Measurements from ENCODE around the gene SMYD3. TPM values are rescaled to one million over a fixed set of nuclear protein-coding genes. Genes with fewer than 3 reads are reported as not detected.
A peak's percentile ranks its signal among the peaks of the same experiment; 100 is the strongest.

Gene SMYD3
- total and polyA plus RNA-seq, 9 of the 15 experiments (the other 6 are each of a cell fraction or from before 2014, with no cell fraction given) = 128 to 440 (median 197) TPM

DNA sequence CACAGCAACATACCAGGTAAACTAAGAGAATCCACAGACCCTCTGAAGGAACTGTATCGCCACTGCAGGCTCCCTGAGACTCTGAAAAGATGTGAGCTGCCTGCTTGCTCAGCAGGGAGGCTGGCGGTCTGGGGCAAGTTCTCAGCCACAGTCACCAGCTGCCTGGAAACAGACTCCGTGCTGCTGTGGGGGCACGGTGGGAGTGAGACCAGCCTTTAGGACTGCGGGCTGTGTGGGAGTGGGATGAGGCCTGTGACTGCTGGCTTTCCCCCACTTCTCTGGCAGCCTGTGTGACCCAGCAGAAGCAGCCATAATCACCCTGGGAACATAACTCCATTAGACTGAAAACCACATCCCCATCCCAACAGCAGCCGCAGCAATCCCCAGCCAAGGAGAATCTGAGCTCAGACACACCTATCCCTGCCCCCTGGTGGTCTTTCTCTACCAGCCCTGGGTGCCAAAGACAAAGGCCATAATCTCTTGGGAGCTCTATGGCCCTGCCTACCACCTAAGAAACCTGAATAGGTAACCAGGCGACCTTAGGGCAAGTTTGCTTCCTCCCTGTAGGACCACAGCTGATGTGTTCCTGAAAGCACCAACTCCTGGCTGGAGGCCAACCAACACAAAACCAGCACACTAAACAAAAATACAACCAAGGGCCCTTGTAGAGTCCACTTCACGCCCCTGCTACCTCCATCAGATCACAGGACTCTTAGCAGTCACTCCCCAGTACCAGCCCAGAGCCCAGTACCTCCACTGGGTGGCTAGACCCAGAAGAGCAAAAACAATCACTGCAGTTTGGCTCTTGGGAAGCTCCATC is 151.5 kb downstream of the SMYD3 start:
- no peak for DNase-seq (ENCODE audit: extremely low read depth in 1 of 4, low spot score in 3 of 4)
- Histone ChIP-seq H3K27me3 (ENCODE audit: control insufficient read depth in 2 of 2, insufficient read depth in 2 of 2, low read length in 2 of 2) (no peaks in the 10 kb centered on the region), H3K9me3 (replicated peaks; ENCODE audit: control insufficient read depth, insufficient read depth, low read depth, low read length) (no peaks in the 10 kb centered on the region), H3K27ac (ENCODE audit: extremely low read depth, low read depth, low read length) (no peak overlapping the region), H2AFZ (ENCODE audit: low read depth, low read length) (no peak overlapping the region), H3K4me2 (ENCODE audit: insufficient read depth, low read length) (no peak overlapping the region), H3K4me1 (replicated peaks in 1 of 2; ENCODE audit: control insufficient read depth in 2 of 2, insufficient read depth in 2 of 2, low read length in 2 of 2) (peaks cover 0 to 3% of the 10 kb centered on the region in 2 experiments; a peak in 2 of 5 replicates), H3K36me3 (ENCODE audit: control insufficient read depth, insufficient read depth, low read length) (no peaks in the 10 kb centered on the region), H3K9me1 (ENCODE audit: control insufficient read depth, insufficient read depth, low read length) (no peaks in the 10 kb centered on the region), H4K20me1 (replicated peaks; ENCODE audit: control insufficient read depth, insufficient read depth, low read length) (no peaks in the 10 kb centered on the region), H3K4me3 (no peak overlapping the region), H3K9ac (ENCODE audit: insufficient read depth in 1 of 2, low read depth in 2 of 2, low read length in 2 of 2) (no peak overlapping the region), H3K79me2 (ENCODE audit: control insufficient read depth, insufficient read depth, low read length) (no peaks in the 10 kb centered on the region)
- WGBS (ENCODE audit: insufficient coverage, low coverage, missing lambda C conversion rate) = 81% methylated on average over 8 of the region's 8 CpGs
- TF ChIP-seq FOXK2 (conservative IDR thresholded peaks at IDR 0.05 in 1 of 2, IDR thresholded peaks at IDR 0.05 in 1 of 2; ENCODE audit: low read depth in 2 of 2) (no peak), NFIC (IDR thresholded peaks at IDR 0.05) (peak; percentile 58)
- FAIRE-seq = no peak
- POLR2A ChIA-PET = interaction anchor here (0.7 to 1.2 kb wide), 2 partner anchors 23 to 49 kb away, joined by 3 read pairs; no protein-coding TSS in a partner anchor
- CTCF ChIA-PET (ENCODE audit: low intra/inter-chr PET ratio) = no interaction called here
- BruUV-seq (replicated peaks) = no TSS peak
- ATAC-seq = no peak
- intact Hi-C loops (cut with micrococcal nuclease) (no loop called here), in situ Hi-C loops (cut with MboI) (no loop called here)

DNA sequence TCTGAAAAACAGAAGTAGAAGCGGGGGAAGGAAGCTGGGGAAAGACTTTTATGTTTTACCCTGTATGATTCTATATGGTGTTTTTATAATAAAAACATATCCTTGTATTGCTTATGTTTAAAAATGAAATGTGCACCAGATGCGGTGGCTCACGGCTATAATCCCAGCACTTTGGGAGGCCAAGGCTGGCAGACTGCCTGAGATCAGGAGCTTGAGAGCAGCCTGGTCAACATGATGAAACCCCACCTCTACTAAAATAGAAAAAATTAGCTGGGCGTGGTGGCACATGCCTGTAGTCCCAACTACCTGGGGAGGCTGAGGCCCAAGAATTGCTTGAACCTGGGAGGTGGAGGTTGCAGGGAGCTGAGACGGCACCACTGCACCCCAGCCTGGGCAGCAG is 155.4 kb downstream of the SMYD3 start:
- H3K9ac ChIP-seq (ENCODE audit: insufficient read depth in 1 of 2, low read depth in 2 of 2, low read length in 2 of 2) = no peak overlapping the region
- H3K4me2 ChIP-seq (ENCODE audit: insufficient read depth, low read length) = no peak overlapping the region
- in situ Hi-C loops (cut with MboI) (no loop called here), intact Hi-C loops (cut with micrococcal nuclease) (no loop called here)
- WGBS (ENCODE audit: insufficient coverage, low coverage, missing lambda C conversion rate) = 91% methylated on average over 4 of the region's 5 CpGs
- no peak overlapping the region for H2AFZ ChIP-seq (ENCODE audit: low read depth, low read length)
- FAIRE-seq (no peak), DNase-seq (ENCODE audit: extremely low read depth in 1 of 4, low spot score in 3 of 4) (no peak), ATAC-seq (no peak)
- no peak overlapping the region for H3K27ac ChIP-seq (ENCODE audit: extremely low read depth, low read depth, low read length)
- H3K4me1 ChIP-seq (replicated peaks in 1 of 2; ENCODE audit: control insufficient read depth in 2 of 2, insufficient read depth in 2 of 2, low read length in 2 of 2) = peaks cover 0 to 10% of the 10 kb centered on the region in 2 experiments; a peak in 2 of 5 replicates
- ChIA-PET POLR2A (interaction anchor here (1.8 kb wide), 1 partner anchor 9 kb away, joined by 8 read pairs; no protein-coding TSS in a partner anchor), CTCF (ENCODE audit: low intra/inter-chr PET ratio) (no interaction called here)
- H3K27me3 ChIP-seq (ENCODE audit: control insufficient read depth in 2 of 2, insufficient read depth in 2 of 2, low read length in 2 of 2) = no peaks in the 10 kb centered on the region
- H3K9me1 ChIP-seq (ENCODE audit: control insufficient read depth, insufficient read depth, low read length) = no peaks in the 10 kb centered on the region
- BruUV-seq (replicated peaks) = no TSS peak
- no peaks in the 10 kb centered on the region for H3K9me3 ChIP-seq (replicated peaks; ENCODE audit: control insufficient read depth, insufficient read depth, low read depth, low read length)
- H3K36me3 ChIP-seq (ENCODE audit: control insufficient read depth, insufficient read depth, low read length) = no peaks in the 10 kb centered on the region
- H4K20me1 ChIP-seq (replicated peaks; ENCODE audit: control insufficient read depth, insufficient read depth, low read length) = no peaks in the 10 kb centered on the region
- no peaks in the 10 kb centered on the region for H3K79me2 ChIP-seq (ENCODE audit: control insufficient read depth, insufficient read depth, low read length)
- H3K4me3 ChIP-seq = no peak overlapping the region
- TF ChIP-seq, protein P1, sequence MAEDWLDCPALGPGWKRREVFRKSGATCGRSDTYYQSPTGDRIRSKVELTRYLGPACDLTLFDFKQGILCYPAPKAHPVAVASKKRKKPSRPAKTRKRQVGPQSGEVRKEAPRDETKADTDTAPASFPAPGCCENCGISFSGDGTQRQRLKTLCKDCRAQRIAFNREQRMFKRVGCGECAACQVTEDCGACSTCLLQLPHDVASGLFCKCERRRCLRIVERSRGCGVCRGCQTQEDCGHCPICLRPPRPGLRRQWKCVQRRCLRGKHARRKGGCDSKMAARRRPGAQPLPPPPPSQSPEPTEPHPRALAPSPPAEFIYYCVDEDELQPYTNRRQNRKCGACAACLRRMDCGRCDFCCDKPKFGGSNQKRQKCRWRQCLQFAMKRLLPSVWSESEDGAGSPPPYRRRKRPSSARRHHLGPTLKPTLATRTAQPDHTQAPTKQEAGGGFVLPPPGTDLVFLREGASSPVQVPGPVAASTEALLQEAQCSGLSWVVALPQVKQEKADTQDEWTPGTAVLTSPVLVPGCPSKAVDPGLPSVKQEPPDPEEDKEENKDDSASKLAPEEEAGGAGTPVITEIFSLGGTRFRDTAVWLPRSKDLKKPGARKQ (CRISPR knock-in tag; IDR thresholded peaks at IDR 0.05) = no peak
- TF ChIP-seq ZNF507 (tag; conservative IDR thresholded peaks at IDR 0.05) (no peak), POLR2G (IDR thresholded peaks at IDR 0.05; ENCODE audit: low read depth, low read length) (no peak), SMAD1 (IDR thresholded peaks at IDR 0.05; ENCODE audit: low read depth, low read length, partially characterized antibody) (no peak), NR1H2 (CRISPR knock-in tag; IDR thresholded peaks at IDR 0.05) (no peak), MYC (IDR thresholded peaks at IDR 0.05; ENCODE audit: low read depth, low read length) (no peak), MYC (CRISPR knock-in tag; IDR thresholded peaks at IDR 0.05; ENCODE audit: borderline replicate concordance, low read depth) (no peak), JUND (IDR thresholded peaks at IDR 0.05; ENCODE audit: borderline replicate concordance, low read depth, low read length) (no peak), JUND (tag; IDR thresholded peaks at IDR 0.05; ENCODE audit: borderline replicate concordance, low read depth, low read length) (no peak), JUNB (CRISPR knock-in tag; conservative IDR thresholded peaks at IDR 0.05) (no peak), XRCC3 (IDR thresholded peaks at IDR 0.05) (no peak)

Measured in K562 (cell line).